ENCODE data around the gene XPR1. TPM values are rescaled to one million over a fixed set of nuclear protein-coding genes. Genes with fewer than 3 reads are reported as not detected.
A peak's percentile ranks its signal among the peaks of the same experiment; 100 is the strongest.

The XPR1 gene
- total and polyA plus RNA-seq, 2 experiments from 2014 or later: 4.9 to 15.6 TPM

DNA sequence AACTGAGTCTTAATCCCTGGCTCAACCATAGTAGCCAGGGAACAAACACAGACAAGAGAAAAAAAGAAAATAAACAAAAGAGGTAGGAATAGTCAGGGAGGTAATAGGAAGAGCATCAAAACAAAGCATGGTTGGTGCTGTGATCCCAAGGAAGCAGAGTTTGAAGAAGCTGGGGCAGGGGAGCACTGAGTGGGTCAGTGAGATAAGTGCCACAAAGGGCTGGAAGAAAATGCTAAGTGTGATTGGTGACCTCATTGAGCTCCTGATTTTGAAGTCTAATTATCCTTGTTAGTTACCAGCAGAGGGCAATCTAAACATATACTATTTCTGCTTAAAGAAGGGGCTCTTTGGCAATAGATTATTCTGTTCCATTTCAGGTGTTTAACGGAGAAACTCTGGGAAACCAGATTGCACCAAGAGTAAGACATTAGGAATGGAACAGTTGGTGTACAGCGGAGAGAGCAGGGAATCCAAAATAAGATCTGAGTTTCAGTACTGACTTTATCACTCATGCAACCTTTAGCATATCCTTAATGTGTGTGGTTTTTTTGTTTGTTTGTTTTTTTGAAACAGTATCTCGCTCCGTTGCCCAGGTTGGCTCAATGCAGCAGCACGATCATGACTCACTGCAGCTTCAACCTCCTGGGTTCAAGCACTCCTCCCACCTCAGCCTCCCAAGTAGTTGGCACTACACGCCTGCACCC, 250.1 kb downstream of the XPR1 start:
- 0 out of 2 replicates have a peak, but pooled peaks cover 3% of the 10 kb centered on the region for H3K36me3 ChIP-seq (ENCODE audit: low read depth)
- H3K79me2 ChIP-seq (ENCODE audit: insufficient read depth): no peaks in the 10 kb centered on the region
- H3K27ac ChIP-seq: peak overlapping the region; percentile 9; the same call in 1 of the 2 replicates
- DNase-seq: peak; percentile 79
- no peaks in the 10 kb centered on the region for H3K9me2 ChIP-seq (ENCODE audit: insufficient read depth)
- TF ChIP-seq EZH2 (IDR thresholded peaks at IDR 0.05; ENCODE audit: insufficient read depth, poor library complexity, severe bottlenecking) (no peak), EZH2phosphoT487 (IDR thresholded peaks at IDR 0.05; ENCODE audit: insufficient read depth, low read depth) (no peak)
- H3K4me2 ChIP-seq (ENCODE audit: unreplicated experiment): no peak overlapping the region
- H3K4me3 ChIP-seq: no peak overlapping the region
- H3K9ac ChIP-seq: no peak overlapping the region
- 0 out of 2 replicates have a peak, but pooled peaks cover 5% of the 10 kb centered on the region for H3F3A ChIP-seq (ENCODE audit: insufficient read depth)
- no peaks in the 10 kb centered on the region for H3K27me3 ChIP-seq (replicated peaks; ENCODE audit: insufficient read depth)
- no peaks in the 10 kb centered on the region for H4K20me1 ChIP-seq (ENCODE audit: insufficient read depth)
- in situ Hi-C loops (cut with MboI): loop anchor here (5.0 kb wide), 1 partner anchor 265 kb away; no protein-coding TSS in a partner anchor
- H3K9me3 ChIP-seq (ENCODE audit: low read depth): no peaks in the 10 kb centered on the region
- no peak overlapping the region for H2AFZ ChIP-seq
- WGBS, 2 experiments (ENCODE audit: low coverage in 1 of 2, low lambda C conversion rate in 2 of 2, missing lambda C conversion rate in 2 of 2): 48 to 52% methylated on average over 6 of the region's 6 CpGs
- no peaks in the 10 kb centered on the region for H3K4me1 ChIP-seq (ENCODE audit: insufficient read depth)

DNA sequence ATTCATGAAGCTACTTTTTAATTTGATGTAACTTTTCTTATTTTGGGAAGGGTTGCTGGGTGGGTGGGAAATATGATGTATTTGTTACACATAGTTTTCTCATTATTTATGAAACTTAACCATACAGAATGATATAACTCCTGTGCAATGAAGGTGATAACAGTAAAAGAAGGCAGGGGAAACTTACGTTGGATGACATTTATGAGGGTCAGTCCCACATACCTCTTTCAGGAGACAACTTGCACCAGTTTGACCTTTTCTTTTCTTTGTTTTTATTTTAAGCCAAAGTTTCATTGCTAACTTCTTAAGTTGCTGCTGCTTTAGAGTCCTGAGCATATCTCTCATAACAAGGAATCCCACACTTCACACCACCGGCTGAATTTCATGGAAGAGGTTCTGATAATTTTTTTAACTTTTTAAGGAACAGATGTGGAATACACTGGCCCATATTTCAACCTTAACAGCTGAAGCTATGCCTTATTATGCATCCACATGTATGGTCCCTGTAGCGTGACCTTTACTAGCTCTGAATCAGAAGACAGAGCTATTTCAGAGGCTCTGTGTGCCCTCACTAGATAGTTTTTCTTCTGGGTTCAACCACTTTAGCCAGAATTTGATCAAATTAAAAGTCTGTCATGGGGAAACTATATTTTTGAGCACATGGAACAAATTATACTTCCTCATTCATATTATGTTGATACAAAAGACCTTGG, 252.9 kb downstream of the XPR1 start:
- H3K4me2 ChIP-seq (ENCODE audit: unreplicated experiment): no peak overlapping the region
- H3K27me3 ChIP-seq (replicated peaks; ENCODE audit: insufficient read depth): no peaks in the 10 kb centered on the region
- no peaks in the 10 kb centered on the region for H3K4me1 ChIP-seq (ENCODE audit: insufficient read depth)
- 0 out of 2 replicates have a peak, but pooled peaks cover 5% of the 10 kb centered on the region for H3F3A ChIP-seq (ENCODE audit: insufficient read depth)
- H3K9ac ChIP-seq: no peak overlapping the region
- no peaks in the 10 kb centered on the region for H3K9me3 ChIP-seq (ENCODE audit: low read depth)
- no peaks in the 10 kb centered on the region for H3K79me2 ChIP-seq (ENCODE audit: insufficient read depth)
- H3K4me3 ChIP-seq: no peak overlapping the region
- H2AFZ ChIP-seq: no peak overlapping the region
- H3K27ac ChIP-seq: no peak overlapping the region
- in situ Hi-C loops (cut with MboI): loop anchor here (5.0 kb wide), 1 partner anchor 263 kb away; no protein-coding TSS in a partner anchor
- no peak for DNase-seq
- H3K9me2 ChIP-seq (ENCODE audit: insufficient read depth): no peaks in the 10 kb centered on the region
- 74 to 82% methylated on average over 3 of the region's 3 CpGs for WGBS, 2 experiments (ENCODE audit: low coverage in 1 of 2, low lambda C conversion rate in 2 of 2, missing lambda C conversion rate in 2 of 2)
- 0 out of 2 replicates have a peak, but pooled peaks cover 3% of the 10 kb centered on the region for H3K36me3 ChIP-seq (ENCODE audit: low read depth)
- no peaks in the 10 kb centered on the region for H4K20me1 ChIP-seq (ENCODE audit: insufficient read depth)
- TF ChIP-seq EZH2phosphoT487 (IDR thresholded peaks at IDR 0.05; ENCODE audit: insufficient read depth, low read depth) (no peak), EZH2 (IDR thresholded peaks at IDR 0.05; ENCODE audit: insufficient read depth, poor library complexity, severe bottlenecking) (no peak)

DNA sequence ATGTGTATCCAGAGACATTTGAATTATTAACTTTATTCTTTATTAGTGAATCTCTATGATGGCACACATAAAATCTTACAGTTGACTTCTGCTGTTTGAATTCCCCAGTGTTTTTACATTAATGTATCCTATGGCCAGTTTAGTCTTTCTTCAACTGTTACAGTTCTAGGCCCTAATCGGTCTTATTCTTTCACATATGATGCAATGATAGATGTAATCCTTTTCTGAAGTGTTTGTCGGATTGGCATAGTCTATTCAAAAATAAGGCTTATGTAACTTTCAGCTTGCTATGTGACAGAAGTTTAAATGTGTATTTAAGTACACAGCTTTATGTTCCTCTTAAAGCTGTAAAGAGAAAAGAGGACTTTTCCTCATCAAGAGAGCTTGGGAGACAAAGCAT, 254.5 kb downstream of the XPR1 start:
- Histone ChIP-seq H3K9me2 (ENCODE audit: insufficient read depth) (no peaks in the 10 kb centered on the region), H3K9me3 (ENCODE audit: low read depth) (no peaks in the 10 kb centered on the region), H3K4me2 (ENCODE audit: unreplicated experiment) (no peak overlapping the region), H4K20me1 (ENCODE audit: insufficient read depth) (no peaks in the 10 kb centered on the region), H3K79me2 (ENCODE audit: insufficient read depth) (no peaks in the 10 kb centered on the region), H2AFZ (no peak overlapping the region), H3K9ac (no peak overlapping the region), H3F3A (ENCODE audit: insufficient read depth) (0 out of 2 replicates have a peak, but pooled peaks cover 4% of the 10 kb centered on the region), H3K36me3 (ENCODE audit: low read depth) (0 out of 2 replicates have a peak, but pooled peaks cover 3% of the 10 kb centered on the region), H3K27me3 (replicated peaks; ENCODE audit: insufficient read depth) (no peaks in the 10 kb centered on the region), H3K27ac (no peak overlapping the region), H3K4me3 (no peak overlapping the region), H3K4me1 (ENCODE audit: insufficient read depth) (no peaks in the 10 kb centered on the region)
- DNase-seq: no peak
- in situ Hi-C loops (cut with MboI): no loop called here
- no peak for TF ChIP-seq EZH2 (IDR thresholded peaks at IDR 0.05; ENCODE audit: insufficient read depth, poor library complexity, severe bottlenecking)
- TF ChIP-seq EZH2phosphoT487 (IDR thresholded peaks at IDR 0.05; ENCODE audit: insufficient read depth, low read depth): no peak
- WGBS, 2 experiments (ENCODE audit: low coverage in 1 of 2, low lambda C conversion rate in 2 of 2, missing lambda C conversion rate in 2 of 2): 96 to 100% methylated on average over 2 of the region's 2 CpGs

DNA sequence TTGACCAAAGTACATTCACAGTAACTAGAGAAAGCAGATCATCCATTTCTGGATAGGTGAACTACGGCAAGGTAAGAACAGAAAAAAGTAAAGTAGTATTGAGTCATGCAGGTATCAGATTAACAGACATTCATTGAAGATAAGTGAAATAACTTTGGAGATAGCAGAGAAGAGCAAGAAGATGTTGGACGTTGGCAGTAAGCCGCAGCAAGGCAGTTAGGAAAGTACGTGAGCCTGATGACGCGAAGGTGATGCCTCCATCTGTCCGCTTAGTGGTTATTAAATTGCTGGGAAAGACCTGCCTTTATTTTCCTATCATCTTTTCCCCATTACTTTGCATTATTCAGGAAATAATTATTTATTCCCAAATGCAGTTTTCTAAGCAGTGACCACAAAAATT, 256.0 kb downstream of the XPR1 start:
- no peaks in the 10 kb centered on the region for H3K9me3 ChIP-seq (ENCODE audit: low read depth)
- H3K9ac ChIP-seq: no peak overlapping the region
- no peaks in the 10 kb centered on the region for H3K27me3 ChIP-seq (replicated peaks; ENCODE audit: insufficient read depth)
- no peaks in the 10 kb centered on the region for H3K9me2 ChIP-seq (ENCODE audit: insufficient read depth)
- no peak overlapping the region for H3K27ac ChIP-seq
- no peak overlapping the region for H3K4me3 ChIP-seq
- no peak overlapping the region for H2AFZ ChIP-seq
- no peaks in the 10 kb centered on the region for H3K79me2 ChIP-seq (ENCODE audit: insufficient read depth)
- H3K4me1 ChIP-seq (ENCODE audit: insufficient read depth): no peaks in the 10 kb centered on the region
- no peak for DNase-seq
- WGBS, 2 experiments (ENCODE audit: low coverage in 1 of 2, low lambda C conversion rate in 2 of 2, missing lambda C conversion rate in 2 of 2): 97 to 98% methylated on average over 7 of the region's 7 CpGs
- in situ Hi-C loops (cut with MboI): no loop called here
- H3K4me2 ChIP-seq (ENCODE audit: unreplicated experiment): no peak overlapping the region
- no peaks in the 10 kb centered on the region for H4K20me1 ChIP-seq (ENCODE audit: insufficient read depth)
- TF ChIP-seq EZH2phosphoT487 (IDR thresholded peaks at IDR 0.05; ENCODE audit: insufficient read depth, low read depth) (no peak), EZH2 (IDR thresholded peaks at IDR 0.05; ENCODE audit: insufficient read depth, poor library complexity, severe bottlenecking) (no peak)
- H3F3A ChIP-seq (ENCODE audit: insufficient read depth): no peaks in the 10 kb centered on the region
- 0 out of 2 replicates have a peak, but pooled peaks cover 3% of the 10 kb centered on the region for H3K36me3 ChIP-seq (ENCODE audit: low read depth)

Data from GM23248 (cell line).